HG03460 (cell line): ENCODE measurements around the gene MBOAT7.
"Not testable (repeated sequence)": the region's sequence is repeated elsewhere in the genome, so short reads cannot be mapped to it uniquely, and the experiment has no call there.

Source experiments
- ATAC-seq: cut with Tn5 transposase; IDR thresholded peaks from one replicate; pipeline ENCODE4 v1.9.1; 2021; ENCODE audit not compliant: unreplicated experiment

The MBOAT7 gene

GRCh38 chr19:54209811-54210494 is 20.6 kb upstream of the MBOAT7 start:
- no peak for ATAC-seq

- ATAC-seq, result no peak
Observed at GRCh38 chr19:54209058-54209810, 19.9 kb upstream of the MBOAT7 start.

- ATAC-seq, result no peak
Observed at GRCh38 chr19:54208784-54209057, 19.3 kb upstream of the MBOAT7 start.

GRCh38 chr19:54207983-54208783 is 18.8 kb upstream of the MBOAT7 start:
- ATAC-seq, result peak; percentile 36

- ATAC-seq, result no peak
Observed at GRCh38 chr19:54207676-54207982, 18.2 kb upstream of the MBOAT7 start.

- not testable (repeated sequence) for ATAC-seq
Observed at GRCh38 chr19:54207193-54207592, 17.8 kb upstream of the MBOAT7 start.

GRCh38 chr19:54206831-54207177 is 17.4 kb upstream of the MBOAT7 start:
- no peak for ATAC-seq

GRCh38 chr19:54206030-54206830 is 16.9 kb upstream of the MBOAT7 start:
- no peak for ATAC-seq

GRCh38 chr19:54204767-54205468 is 15.5 kb upstream of the MBOAT7 start:
- ATAC-seq, result no peak

- ATAC-seq, result no peak
Observed at GRCh38 chr19:54203151-54203611, 13.8 kb upstream of the MBOAT7 start.

GRCh38 chr19:54201980-54202379 is 12.6 kb upstream of the MBOAT7 start:
- no peak for ATAC-seq

- ATAC-seq, result no peak
Observed at GRCh38 chr19:54201172-54201701, 11.9 kb upstream of the MBOAT7 start.

- no peak for ATAC-seq
Observed at GRCh38 chr19:54199401-54199800, 10.0 kb upstream of the MBOAT7 start.

- no peak for ATAC-seq
Observed at GRCh38 chr19:54197121-54197520, 7.7 kb upstream of the MBOAT7 start.

GRCh38 chr19:54196536-54196935 is 7.2 kb upstream of the MBOAT7 start:
- no peak for ATAC-seq

GRCh38 chr19:54194463-54194862 is 5.1 kb upstream of the MBOAT7 start:
- not testable (repeated sequence) for ATAC-seq

GRCh38 chr19:54193011-54193410 is 3.6 kb upstream of the MBOAT7 start:
- ATAC-seq, result no peak

GRCh38 chr19:54191811-54192453 is 2.6 kb upstream of the MBOAT7 start:
- ATAC-seq, result no peak

- peak; percentile 19 for ATAC-seq
Observed at GRCh38 chr19:54191011-54191810, 1.8 kb upstream of the MBOAT7 start, which contains the start of gene TSEN34. Gene TSEN34, plus strand, starts transcription at chr19:54191308. Its CDS starts 57 bp downstream, at chr19:54191365.
